ENCODE data around the gene SMARCC2.
"Not testable (repeated sequence)": the region's sequence is repeated elsewhere in the genome, so short reads cannot be mapped to it uniquely, and the experiment has no call there.

Gene SMARCC2

GRCh38 chr12:56206452-56207166, 17.3 kb upstream of the SMARCC2 start:
- peak; percentile 56 for DNase-seq

DNA sequence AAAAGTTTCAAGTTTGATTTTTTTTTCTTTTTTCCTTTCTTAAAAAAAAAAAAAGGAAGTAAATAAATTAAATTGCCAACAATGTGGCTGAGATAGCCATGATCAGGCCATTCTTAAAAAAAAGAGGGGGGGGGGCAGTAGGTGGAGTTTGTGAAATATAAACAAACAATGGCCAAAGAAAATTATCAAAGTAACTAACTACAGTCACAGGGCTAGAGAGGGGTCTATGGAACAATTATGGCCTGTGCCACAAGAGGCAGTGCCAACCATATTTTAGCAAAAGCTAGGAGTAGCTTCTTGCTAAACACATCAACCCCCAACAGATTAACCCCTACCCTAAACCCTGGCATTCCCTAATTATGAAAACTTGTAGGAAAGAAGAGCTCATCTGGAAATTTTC, 16.2 kb upstream of the SMARCC2 start:
- DNase-seq, result no peak

DNA sequence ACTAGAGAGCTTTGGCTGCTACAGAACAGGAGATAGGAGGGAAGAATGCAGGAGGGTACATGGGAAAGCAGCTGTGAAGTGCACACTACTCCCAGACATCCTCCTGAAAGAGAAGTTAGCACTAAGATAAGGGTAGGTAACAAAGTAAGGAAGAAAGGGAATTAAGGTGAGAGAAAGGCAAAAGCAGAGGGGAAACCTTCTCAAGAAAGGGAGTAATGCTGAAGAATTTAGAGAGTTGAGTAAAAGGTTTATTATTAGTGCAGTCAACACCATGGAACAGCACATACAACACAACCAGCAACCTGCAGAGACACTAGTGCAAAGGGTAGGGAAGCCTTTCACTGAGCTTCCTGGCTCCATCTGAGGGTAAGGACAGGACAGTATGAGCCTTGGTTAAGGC, 15.0 kb upstream of the SMARCC2 start:
- no peak for DNase-seq

- no peak for DNase-seq
These were observed 13.6 kb upstream of the SMARCC2 start for GRCh38 chr12:56202838-56203237.

DNA sequence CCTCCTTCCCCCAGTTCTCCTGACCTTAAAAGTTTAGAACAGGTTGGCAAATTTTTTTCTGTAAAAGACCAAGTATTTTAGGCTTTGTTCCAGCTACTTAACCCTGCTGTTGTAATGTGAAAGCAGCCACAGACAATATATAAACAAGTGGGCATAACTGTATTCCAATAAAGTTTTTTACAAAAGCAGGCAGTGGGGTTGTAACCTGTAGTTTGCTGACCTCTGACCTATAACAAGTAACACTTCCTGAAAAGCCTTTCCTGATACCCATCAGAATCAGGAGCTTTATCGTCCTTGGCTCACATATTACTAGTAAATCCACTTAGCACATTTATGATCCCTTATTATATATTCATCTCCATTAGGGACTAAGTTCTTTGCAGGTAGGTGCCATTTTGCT, 13.1 kb upstream of the SMARCC2 start:
- DNase-seq, result no peak

GRCh38 chr12:56198836-56199235, 9.6 kb upstream of the SMARCC2 start:
- DNase-seq, result no peak

DNA sequence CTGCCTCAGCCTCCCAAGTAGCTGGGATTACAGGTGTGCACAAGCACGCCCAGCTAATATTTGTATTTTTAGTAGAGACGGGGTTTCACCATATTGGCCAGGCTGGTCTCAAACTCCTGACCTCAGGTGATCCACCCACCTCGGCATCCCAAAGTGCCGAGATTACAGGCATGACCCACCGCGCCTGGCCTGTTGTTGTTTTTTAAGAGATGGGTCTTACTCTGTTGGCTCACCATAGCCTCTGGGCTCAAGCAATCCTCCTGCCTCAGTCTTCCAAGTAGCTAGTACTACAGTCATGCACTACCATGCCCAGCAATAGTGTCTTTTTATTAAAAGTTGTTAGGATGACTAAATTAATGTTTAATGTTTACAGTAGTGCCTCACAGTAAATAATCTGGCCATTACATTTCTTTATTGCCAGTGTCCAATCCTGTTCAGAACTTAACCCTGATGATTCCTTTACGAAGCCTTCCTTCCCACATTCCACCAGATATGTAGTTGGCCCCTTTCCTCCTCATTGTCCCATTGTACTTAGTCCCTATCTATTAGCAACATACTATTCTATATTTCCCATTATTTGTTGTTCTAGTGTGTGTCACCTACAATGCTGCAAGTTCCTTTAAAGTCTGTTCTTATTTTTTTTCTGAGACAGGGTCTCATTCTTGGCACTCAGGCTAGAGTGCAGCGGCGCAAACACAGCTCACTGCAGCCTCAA, 8.8 kb upstream of the SMARCC2 start:
- DNase-seq, result no peak

DNA sequence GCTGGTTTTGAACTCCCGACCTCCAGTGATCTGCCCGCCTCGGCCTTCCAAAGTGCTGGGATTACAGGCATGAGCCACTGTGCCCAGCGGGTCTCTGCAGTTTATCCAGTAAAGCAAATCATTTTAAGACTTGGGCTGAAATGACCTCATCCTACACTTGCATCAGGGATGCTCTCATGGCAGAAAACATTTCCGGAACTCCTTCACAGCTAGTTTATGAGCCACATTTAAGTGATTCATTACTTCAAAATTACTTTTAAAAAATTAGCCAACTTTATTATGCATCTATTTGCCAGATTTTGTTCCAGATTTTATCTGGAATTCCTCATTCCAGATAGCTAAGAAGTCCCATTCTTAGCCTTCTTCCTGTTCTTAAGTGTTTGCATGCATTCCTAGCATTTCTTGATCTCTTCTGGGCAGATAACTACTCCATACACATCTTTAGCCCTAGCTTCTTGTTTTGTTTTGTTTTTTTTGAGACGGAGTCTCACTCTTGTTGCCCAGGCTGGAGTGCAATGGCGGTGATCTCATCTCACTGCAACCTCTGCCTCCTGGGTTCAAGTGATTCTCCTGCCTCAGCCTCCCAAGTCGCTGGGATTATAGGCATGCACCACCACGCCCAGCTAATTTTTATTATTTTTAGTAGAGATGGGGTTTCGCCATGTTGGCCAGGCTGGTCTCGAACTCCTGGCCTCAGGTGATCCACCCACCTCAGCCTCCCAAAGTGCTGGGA, 7.7 kb upstream of the SMARCC2 start:
- not testable (repeated sequence) for DNase-seq

- peak; percentile 79 for DNase-seq
These were observed 3.8 kb upstream of the SMARCC2 start for GRCh38 chr12:56193025-56193578.

DNA sequence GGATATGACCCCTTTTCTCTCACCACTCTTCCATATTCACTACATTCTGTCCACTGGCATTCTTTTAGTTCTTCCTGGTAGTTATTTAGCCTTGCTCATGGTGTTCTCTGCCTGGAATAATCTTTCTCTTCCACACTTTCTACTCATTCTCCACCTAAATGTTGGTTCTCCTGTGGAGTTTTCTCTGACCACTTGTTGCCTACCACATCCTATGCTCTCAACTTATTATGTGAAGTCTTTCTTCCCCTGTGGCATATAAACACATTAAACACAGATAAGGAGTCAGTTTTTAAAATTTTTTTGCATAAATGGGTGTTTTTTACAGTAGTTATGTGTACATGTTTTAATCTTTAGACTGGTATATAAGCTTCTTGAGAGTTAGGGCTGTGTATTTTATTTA, 3.3 kb upstream of the SMARCC2 start:
- no peak for DNase-seq

GRCh38 chr12:56190695-56191155, 1.4 kb upstream of the SMARCC2 start:
- no peak for DNase-seq

DNA sequence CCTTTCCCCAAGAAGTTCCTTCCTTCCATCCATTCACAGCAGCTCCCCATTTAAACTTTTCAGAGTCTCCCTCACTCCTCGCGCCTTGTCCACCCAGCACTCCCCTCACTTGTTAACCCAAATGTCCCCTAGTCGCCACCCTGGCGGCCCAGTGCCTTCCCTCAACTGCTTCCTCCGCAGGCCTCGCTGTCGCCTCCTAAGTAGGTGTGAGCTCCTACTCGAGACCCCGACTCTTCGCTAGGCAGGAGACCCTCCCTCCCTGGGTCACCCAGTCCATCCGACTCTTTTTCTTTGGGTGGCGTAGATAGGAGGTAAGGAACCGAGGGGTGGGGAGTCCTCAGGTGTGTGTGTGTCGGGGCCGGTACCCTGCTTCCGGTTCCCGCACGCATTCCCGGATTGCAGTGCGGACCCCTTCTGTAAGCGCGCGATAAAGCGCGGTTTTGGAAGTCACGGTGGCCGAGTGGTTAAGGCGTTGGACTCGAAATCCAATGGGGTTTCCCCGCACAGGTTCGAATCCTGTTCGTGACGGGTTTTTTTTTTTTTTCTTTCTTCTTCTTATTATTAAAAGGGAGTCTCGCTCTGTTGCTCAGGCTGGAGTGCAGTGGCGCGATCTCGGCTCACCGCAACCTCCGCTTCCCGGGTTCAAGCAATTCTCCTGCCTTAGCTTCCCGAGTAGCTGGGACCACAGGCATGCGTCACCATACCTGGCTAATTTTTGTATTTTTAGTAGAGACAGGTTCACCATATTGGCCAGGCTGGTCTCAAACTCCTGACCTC, 823 bp upstream of the SMARCC2 start:
- peak; percentile 95 for DNase-seq

GRCh38 chr12:56188778-56189098, 545 bp downstream of the SMARCC2 start:
- peak; percentile 32 for DNase-seq

GRCh38 chr12:56188131-56188777, 1.0 kb downstream of the SMARCC2 start:
- no peak for DNase-seq

DNA sequence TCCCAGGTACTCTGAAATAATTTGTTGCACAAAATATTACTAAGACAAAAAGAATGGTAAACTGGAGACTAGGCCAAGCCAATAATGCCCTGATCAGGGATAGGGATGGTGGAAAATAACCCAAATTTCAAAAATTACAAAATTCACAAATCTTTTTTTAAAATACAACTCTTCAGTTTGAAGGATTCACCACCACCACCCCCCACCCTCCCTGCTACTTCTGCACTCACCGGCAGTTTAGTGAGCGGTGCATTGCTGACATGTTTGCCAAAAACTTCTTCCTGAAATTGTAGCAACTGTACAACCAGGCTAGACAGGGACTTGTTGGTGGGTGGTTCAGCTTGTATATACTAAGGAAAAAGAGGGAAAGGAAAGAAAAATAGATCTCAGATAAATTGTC, 2.3 kb downstream of the SMARCC2 start:
- no peak for DNase-seq

DNA sequence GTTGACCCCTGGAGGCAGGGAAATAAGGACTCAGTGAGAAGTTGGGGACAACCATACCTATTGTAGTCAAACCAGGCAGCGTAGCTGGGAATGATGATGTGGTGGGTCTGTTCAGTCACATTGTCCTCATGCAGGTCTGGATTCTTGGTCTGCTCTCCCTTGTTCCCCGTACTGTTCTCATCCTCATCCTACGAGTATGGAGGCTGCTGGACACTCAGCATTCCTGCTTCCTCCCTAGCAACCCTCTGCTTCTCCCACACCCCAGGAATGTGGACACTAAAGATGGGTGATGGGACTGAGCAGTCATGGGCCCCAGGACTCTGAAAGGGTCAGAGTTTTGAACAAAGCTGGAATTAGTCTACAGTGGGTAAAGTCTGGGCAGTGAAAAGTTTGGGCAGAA, 10.9 kb downstream of the SMARCC2 start:
- DNase-seq, result no peak

DNA sequence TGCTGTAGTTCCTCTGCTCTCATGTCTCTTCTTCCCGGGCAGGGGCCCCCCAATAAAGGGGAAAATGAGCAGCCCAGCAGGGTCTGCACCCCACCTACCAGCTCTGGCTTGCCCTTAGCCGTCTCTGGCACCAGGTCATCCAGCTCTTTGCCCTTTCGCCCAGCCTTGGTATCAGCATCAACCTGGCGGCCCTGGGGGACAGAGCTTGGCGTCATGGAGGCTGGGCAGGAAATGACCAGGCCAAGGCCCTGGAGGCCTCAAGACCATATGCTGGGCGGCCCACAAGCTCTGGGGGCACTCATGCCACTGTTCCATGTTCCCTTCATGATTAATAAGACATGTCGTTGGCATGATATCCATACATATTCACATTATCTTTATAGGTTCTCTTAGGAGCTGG, 16.4 kb downstream of the SMARCC2 start:
- no peak for DNase-seq

DNA sequence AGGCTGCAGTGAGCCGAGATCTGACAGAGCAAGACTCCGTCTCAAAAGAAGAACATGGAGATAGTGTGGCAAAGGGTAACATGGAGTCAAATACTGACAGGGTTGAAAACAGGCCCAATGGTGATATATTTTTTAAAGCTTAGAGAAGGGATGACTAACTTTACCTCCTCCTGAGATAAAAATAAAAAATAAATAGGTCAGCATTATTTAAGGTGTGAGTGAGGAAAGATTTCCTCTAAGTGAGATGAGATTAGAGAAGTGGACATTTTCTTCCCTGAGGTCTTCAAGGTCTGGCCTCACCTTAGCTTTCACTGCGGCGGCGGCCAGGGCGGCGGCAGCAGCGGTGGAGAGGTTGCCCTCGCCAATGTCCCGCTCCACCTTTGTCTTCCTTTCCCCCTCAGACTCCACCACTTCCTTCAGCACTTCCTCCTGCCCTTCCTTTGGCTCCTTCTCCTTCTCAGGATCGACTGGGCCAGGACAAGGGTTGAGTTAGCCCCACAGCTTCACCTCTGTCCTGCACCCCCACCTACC, 20.0 kb downstream of the SMARCC2 start:
- DNase-seq, result no peak

DNA sequence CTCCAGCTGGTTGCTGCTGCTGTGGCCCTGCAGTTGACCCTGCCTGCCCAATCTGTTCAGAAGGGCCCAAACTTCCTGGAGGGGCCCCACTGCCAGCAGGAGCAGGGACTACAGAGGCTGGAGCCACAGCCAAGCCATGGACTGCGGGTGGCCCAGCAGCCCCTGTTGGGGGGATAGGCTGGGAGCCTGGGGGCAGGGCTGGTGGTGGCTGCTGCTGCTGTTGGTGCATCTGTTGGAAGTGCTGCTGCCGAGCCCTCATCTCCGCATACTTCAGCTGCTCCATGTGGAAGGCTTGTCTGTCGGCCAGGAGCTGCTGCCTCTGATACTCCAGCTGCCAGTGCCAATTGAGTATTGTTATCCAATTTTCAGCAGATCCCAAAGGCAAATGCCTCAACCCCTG, 23.9 kb downstream of the SMARCC2 start:
- DNase-seq, result no peak

- DNase-seq, result no peak
These were observed 24.9 kb downstream of the SMARCC2 start for GRCh38 chr12:56164345-56164729.

DNA sequence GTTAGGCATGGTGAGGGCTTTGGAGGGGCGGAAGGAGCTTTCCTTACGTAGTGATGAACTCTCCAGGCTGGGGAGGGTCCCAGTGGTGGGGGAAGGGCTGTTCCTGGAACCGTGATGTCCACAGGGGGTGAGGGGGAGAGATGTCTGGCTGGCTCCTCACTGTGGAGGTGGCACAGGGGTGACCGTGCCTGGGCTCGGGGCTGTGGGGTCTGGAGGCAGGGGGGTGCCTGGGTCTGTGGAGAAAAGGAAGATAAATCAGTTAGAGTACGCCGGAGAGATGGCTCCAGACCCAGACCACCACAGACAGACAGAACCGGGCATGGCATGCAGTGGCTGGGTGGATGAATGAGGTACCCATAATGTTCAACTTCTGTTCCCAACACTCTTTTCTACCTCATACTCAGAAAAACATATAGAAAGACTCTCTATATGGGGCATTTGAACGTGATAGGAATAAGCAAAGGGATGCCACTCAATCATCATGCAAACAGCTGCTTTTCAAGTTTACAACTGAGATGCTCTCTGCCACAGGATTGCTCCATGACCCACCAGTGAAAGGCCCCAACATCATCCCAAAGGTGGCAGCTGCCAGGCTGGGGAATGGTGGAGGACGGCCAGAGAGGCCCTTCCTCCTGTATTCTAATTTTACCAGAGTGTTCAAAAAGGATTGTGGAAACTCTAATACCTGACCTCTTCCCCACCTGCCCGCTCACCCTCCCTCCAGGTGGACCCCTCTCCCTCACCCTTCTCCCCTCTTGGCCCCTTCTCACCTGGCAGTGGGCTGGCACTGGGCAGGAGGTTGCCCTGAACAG, 25.5 kb downstream of the SMARCC2 start:
- DNase-seq, result no peak

All from femur (tissue), 1 donor.